Measurements from ENCODE around the gene ATP6V1D.
A peak's percentile ranks its signal among the peaks of the same experiment; 100 is the strongest.
"Not testable (repeated sequence)": the region's sequence is repeated elsewhere in the genome, so short reads cannot be mapped to it uniquely, and the experiment has no call there.

Gene ATP6V1D

GRCh38 chr14:67359775-67360469 lies at the start of gene ATP6V1D, which contains the start of gene EIF2S1:
TSS of gene ATP6V1D (minus strand) at chr14:67359804. CDS start at chr14:67359698, 106 bp downstream.
TSS of gene EIF2S1 (plus strand) at chr14:67360328. CDS start at chr14:67364768, 4,440 bp downstream.
- peak; percentile 99 for DNase-seq (ENCODE audit: low read depth in 3 of 3)

GRCh38 chr14:67408122-67408801 lies 48.7 kb upstream of the ATP6V1D start:
- not testable (repeated sequence) for DNase-seq (ENCODE audit: low read depth in 3 of 3)

- DNase-seq (ENCODE audit: low read depth in 3 of 3), result no peak
Observed at GRCh38 chr14:67405771-67406170, 46.2 kb upstream of the ATP6V1D start.

- no peak for DNase-seq (ENCODE audit: low read depth in 3 of 3)
Observed at GRCh38 chr14:67400434-67400833, 40.8 kb upstream of the ATP6V1D start.

- DNase-seq (ENCODE audit: low read depth in 3 of 3), result no peak
Observed at GRCh38 chr14:67397536-67397935, 37.9 kb upstream of the ATP6V1D start.

- no peak for DNase-seq (ENCODE audit: low read depth in 3 of 3)
Observed at GRCh38 chr14:67396381-67396970, 36.9 kb upstream of the ATP6V1D start.

- DNase-seq (ENCODE audit: low read depth in 3 of 3), result no peak
Observed at GRCh38 chr14:67395876-67396189, 36.2 kb upstream of the ATP6V1D start.

- no peak for DNase-seq (ENCODE audit: low read depth in 3 of 3)
Observed at GRCh38 chr14:67395086-67395875, 35.7 kb upstream of the ATP6V1D start.

GRCh38 chr14:67393689-67394088 lies 34.1 kb upstream of the ATP6V1D start:
- no peak for DNase-seq (ENCODE audit: low read depth in 3 of 3)

GRCh38 chr14:67392800-67393199 lies 33.2 kb upstream of the ATP6V1D start:
- no peak for DNase-seq (ENCODE audit: low read depth in 3 of 3)

- no peak for DNase-seq (ENCODE audit: low read depth in 3 of 3)
Observed at GRCh38 chr14:67392123-67392522, 32.5 kb upstream of the ATP6V1D start.

- no peak for DNase-seq (ENCODE audit: low read depth in 3 of 3)
Observed at GRCh38 chr14:67391268-67391667, 31.7 kb upstream of the ATP6V1D start.

- no peak for DNase-seq (ENCODE audit: low read depth in 3 of 3)
Observed at GRCh38 chr14:67389811-67390534, 30.4 kb upstream of the ATP6V1D start.

- DNase-seq (ENCODE audit: low read depth in 3 of 3), result no peak
Observed at GRCh38 chr14:67389275-67389674, 29.7 kb upstream of the ATP6V1D start.

GRCh38 chr14:67387195-67387594 lies 27.6 kb upstream of the ATP6V1D start:
- no peak for DNase-seq (ENCODE audit: low read depth in 3 of 3)

GRCh38 chr14:67385618-67386017 lies 26.0 kb upstream of the ATP6V1D start:
- no peak for DNase-seq (ENCODE audit: low read depth in 3 of 3)

GRCh38 chr14:67385120-67385519 lies 25.5 kb upstream of the ATP6V1D start:
- DNase-seq (ENCODE audit: low read depth in 3 of 3), result no peak

- DNase-seq (ENCODE audit: low read depth in 3 of 3), result no peak
Observed at GRCh38 chr14:67377916-67378315, 18.3 kb upstream of the ATP6V1D start.

- DNase-seq (ENCODE audit: low read depth in 3 of 3), result no peak
Observed at GRCh38 chr14:67373347-67373746, 13.7 kb upstream of the ATP6V1D start.

GRCh38 chr14:67372833-67373232 lies 13.2 kb upstream of the ATP6V1D start:
- DNase-seq (ENCODE audit: low read depth in 3 of 3), result no peak

Data from stimulated activated CD4-positive, alpha-beta T cell treated with anti-CD3 and anti-CD28 coated beads, TNF-alpha, amount 100 ng/mL, for 24 hours (primary cell).